GM21825 (cell line): Measurements from ENCODE around the gene CLASRP.

Experiments
- ATAC-seq: cut with Tn5 transposase; IDR thresholded peaks from one replicate; pipeline ENCODE4 v1.9.1; 2021; ENCODE audit warnings: mild to moderate bottlenecking, moderate library complexity; ENCODE audit not compliant: unreplicated experiment

CLASRP gene

GRCh38 chr19:45079063-45079910 lies 40.4 kb downstream of the CLASRP start, which contains the start of gene GEMIN7:
TSS of gene GEMIN7 (plus strand) at chr19:45079260. CDS start at chr19:45090115, 10,855 bp downstream.
- ATAC-seq: peak; percentile 28

GRCh38 chr19:45079911-45080370 lies 41.1 kb downstream of the CLASRP start:
- no peak for ATAC-seq

- no peak for ATAC-seq
Measured at GRCh38 chr19:45082170-45082569, 43.3 kb downstream of the CLASRP start.

GRCh38 chr19:45086480-45086879 lies 47.6 kb downstream of the CLASRP start:
- ATAC-seq: no peak

GRCh38 chr19:45087531-45087930 lies 48.7 kb downstream of the CLASRP start:
- ATAC-seq: no peak

GRCh38 chr19:45090034-45090433 lies 51.2 kb downstream of the CLASRP start:
- no peak for ATAC-seq

- no peak for ATAC-seq
Measured at GRCh38 chr19:45090606-45091005, 51.8 kb downstream of the CLASRP start.

- ATAC-seq: peak; percentile 61
Measured at GRCh38 chr19:45091031-45091923, 52.4 kb downstream of the CLASRP start.

- ATAC-seq: peak; percentile 47
Measured at GRCh38 chr19:45092747-45093678, 54.2 kb downstream of the CLASRP start, which contains the start of gene PPP1R37. TSS of gene PPP1R37 (plus strand) at chr19:45093179. CDS start at chr19:45093326, 147 bp downstream.

GRCh38 chr19:45094137-45094536 lies 55.3 kb downstream of the CLASRP start:
- no peak for ATAC-seq

GRCh38 chr19:45094707-45095106 lies 55.9 kb downstream of the CLASRP start:
- ATAC-seq: no peak

GRCh38 chr19:45095496-45096413 lies 56.9 kb downstream of the CLASRP start:
- no peak for ATAC-seq

- ATAC-seq: no peak
Measured at GRCh38 chr19:45096700-45097099, 57.9 kb downstream of the CLASRP start.

- no peak for ATAC-seq
Measured at GRCh38 chr19:45097450-45097775, 58.6 kb downstream of the CLASRP start.

GRCh38 chr19:45097776-45098520 lies 59.1 kb downstream of the CLASRP start:
- ATAC-seq: no peak

- no peak for ATAC-seq
Measured at GRCh38 chr19:45098521-45099466, 59.9 kb downstream of the CLASRP start.

GRCh38 chr19:45099467-45100191 lies 60.8 kb downstream of the CLASRP start:
- no peak for ATAC-seq
